HG03442 (cell line): ENCODE data around the gene SPATA19.

ENCODE experiments used
- ATAC-seq: cut with Tn5 transposase; IDR thresholded peaks from one replicate; pipeline ENCODE4 v1.9.1; 2021; ENCODE audit warnings: mild to moderate bottlenecking, moderate library complexity; ENCODE audit not compliant: unreplicated experiment

SPATA19 gene

GRCh38 chr11:133819746-133820315 lies 25.5 kb downstream of the SPATA19 start:
- no peak for ATAC-seq

- ATAC-seq = no peak
Observed at GRCh38 chr11:133819114-133819513, 26.2 kb downstream of the SPATA19 start.

GRCh38 chr11:133818302-133818701 lies 27.0 kb downstream of the SPATA19 start:
- no peak for ATAC-seq

GRCh38 chr11:133817449-133817848 lies 27.9 kb downstream of the SPATA19 start:
- ATAC-seq = no peak

- ATAC-seq = no peak
Observed at GRCh38 chr11:133816146-133816870, 29.0 kb downstream of the SPATA19 start.

GRCh38 chr11:133815636-133816035 lies 29.7 kb downstream of the SPATA19 start:
- ATAC-seq = no peak

GRCh38 chr11:133814588-133815100 lies 30.7 kb downstream of the SPATA19 start:
- ATAC-seq = no peak

GRCh38 chr11:133811850-133812685 lies 33.2 kb downstream of the SPATA19 start:
- no peak for ATAC-seq

- no peak for ATAC-seq
Observed at GRCh38 chr11:133810766-133811165, 34.5 kb downstream of the SPATA19 start.

GRCh38 chr11:133809569-133810491 lies 35.5 kb downstream of the SPATA19 start:
- no peak for ATAC-seq

- no peak for ATAC-seq
Observed at GRCh38 chr11:133808393-133809140, 36.7 kb downstream of the SPATA19 start.

GRCh38 chr11:133803026-133803425 lies 42.3 kb downstream of the SPATA19 start:
- no peak for ATAC-seq

GRCh38 chr11:133801356-133801755 lies 44.0 kb downstream of the SPATA19 start:
- no peak for ATAC-seq

GRCh38 chr11:133800666-133801065 lies 44.6 kb downstream of the SPATA19 start:
- no peak for ATAC-seq

- ATAC-seq = no peak
Observed at GRCh38 chr11:133797554-133797953, 47.8 kb downstream of the SPATA19 start.

- no peak for ATAC-seq
Observed at GRCh38 chr11:133796043-133796795, 49.1 kb downstream of the SPATA19 start.

GRCh38 chr11:133795088-133795487 lies 50.2 kb downstream of the SPATA19 start:
- ATAC-seq = no peak

GRCh38 chr11:133794205-133794604 lies 51.1 kb downstream of the SPATA19 start:
- ATAC-seq = no peak
